Activated T-helper 9 cell treated with anti-CD3 and anti-CD28 coated beads, Interleukin-2, amount 50 U/mL, for 16 hours (primary cell): ENCODE measurements around the gene SLC25A4.

ENCODE experiments used
- DNase-seq: peaks from one replicate; pipeline ENCODE4 v3.0.0-alpha.2; 2020; ENCODE audit warnings: low read depth

Gene SLC25A4

GRCh38 chr4:185120631-185120946, 22.5 kb upstream of the SLC25A4 start:
- no peak for DNase-seq

DNA sequence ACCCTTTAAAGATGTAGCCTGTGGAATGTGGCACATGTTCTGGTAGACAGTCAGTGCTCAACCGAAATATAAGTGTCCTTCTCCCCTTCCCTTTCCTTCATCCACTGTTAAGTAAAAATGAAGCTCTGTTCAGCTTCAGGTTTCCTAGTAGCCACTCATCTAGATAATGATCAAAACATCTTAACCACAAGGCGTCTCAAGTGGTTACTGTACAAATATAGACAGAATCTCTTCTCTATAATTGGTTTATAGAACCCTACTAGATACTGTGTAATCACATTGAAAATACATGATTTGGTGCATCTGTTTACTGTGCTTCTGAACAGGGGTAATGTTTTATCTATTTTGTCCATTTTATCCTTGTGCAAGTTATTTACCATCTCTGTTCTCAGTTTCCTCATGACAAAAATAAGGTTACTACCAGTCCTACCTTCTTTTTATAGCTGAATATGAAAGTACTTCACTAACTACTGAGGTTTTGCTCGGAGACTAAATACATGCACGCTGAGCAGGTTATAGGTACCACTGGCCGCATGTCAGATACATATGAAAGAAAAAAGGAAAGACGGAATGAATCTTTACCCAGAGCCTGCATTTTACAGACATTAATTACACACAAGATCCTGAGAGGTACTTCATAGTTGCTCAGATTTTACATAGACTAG, 20.3 kb upstream of the SLC25A4 start:
- DNase-seq: no peak

- DNase-seq: no peak
Measured at GRCh38 chr4:185124006-185124405, 19.1 kb upstream of the SLC25A4 start.

GRCh38 chr4:185127021-185127925, 15.8 kb upstream of the SLC25A4 start:
- no peak for DNase-seq

GRCh38 chr4:185128272-185129119, 14.6 kb upstream of the SLC25A4 start:
- DNase-seq: no peak

- no peak for DNase-seq
Measured at GRCh38 chr4:185134307-185134869, 8.7 kb upstream of the SLC25A4 start.

DNA sequence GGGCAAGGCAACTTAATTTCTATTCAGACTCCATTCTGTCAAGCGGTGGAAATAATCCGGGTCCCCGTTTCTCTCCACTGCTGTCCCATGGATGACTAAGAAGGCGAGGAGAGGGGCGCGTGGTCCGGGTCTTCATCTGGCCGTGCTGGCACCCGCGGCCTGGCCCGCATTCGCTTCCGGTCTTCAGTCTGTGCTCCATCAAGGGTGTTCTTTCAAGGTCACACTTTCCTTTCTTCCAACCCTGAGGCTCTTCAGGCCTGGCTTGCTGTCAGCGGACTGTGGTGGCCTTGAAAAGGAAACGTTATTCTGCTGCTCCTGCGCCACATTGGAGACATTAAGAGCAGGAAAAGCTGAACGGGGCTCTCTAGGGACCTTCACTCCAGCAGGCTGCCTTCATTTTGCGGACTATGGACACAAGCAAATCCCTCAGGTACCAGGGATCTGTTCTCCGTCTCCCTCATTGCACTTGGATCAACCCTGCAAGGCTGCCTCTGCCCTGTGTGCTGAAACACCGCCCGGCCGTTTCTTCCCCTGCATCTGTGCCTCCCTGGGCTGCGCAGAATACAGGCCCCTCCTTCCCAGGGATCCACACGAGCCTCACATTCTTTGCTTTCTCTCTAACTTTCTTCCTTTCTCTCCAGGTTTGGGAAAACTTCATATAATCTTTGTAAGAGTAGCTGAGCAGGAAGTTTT, 5.7 kb upstream of the SLC25A4 start:
- DNase-seq: no peak

GRCh38 chr4:185138161-185138560, 4.9 kb upstream of the SLC25A4 start:
- no peak for DNase-seq

GRCh38 chr4:185139736-185140135, 3.3 kb upstream of the SLC25A4 start:
- no peak for DNase-seq

DNA sequence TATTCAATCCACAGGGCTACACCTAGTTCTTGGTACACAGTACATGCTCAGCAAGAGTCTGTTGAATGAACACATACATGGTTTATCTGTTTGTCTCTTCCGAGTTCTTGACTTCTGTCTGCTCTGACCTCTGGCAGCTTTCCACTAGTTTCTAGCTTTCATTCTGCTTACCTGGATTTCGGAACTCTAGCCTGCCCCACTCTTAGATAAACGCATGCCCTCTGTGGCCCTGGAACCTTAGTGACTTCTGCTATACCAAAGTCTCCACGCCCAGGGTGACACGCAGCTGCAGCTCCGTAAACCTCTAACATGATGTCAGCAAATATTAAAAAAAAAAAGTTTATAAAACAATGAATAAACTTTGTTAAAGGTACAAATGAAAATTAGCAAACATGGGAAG, 1.3 kb upstream of the SLC25A4 start:
- no peak for DNase-seq

DNA sequence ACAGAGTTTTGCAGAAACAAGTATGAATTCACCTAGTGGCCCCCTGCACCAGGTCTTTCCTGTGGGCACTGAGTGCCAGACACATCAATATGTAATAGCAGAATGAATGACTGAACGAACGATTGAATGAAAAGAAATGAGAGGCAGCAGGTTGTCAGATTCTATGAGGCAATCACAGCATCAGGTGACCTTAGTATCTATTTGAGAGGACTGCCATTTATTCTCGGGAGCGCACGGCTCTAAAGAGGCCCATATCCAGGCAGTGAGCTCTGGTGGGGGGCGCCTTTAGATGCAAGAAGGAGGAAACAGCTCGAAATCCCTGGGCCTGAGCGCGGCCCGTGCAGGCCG, 528 bp upstream of the SLC25A4 start:
- no peak for DNase-seq

- no peak for DNase-seq
Measured at GRCh38 chr4:185143601-185143969, 519 bp downstream of the SLC25A4 start.

- no peak for DNase-seq
Measured at GRCh38 chr4:185144601-185145240, 1.7 kb downstream of the SLC25A4 start.

DNA sequence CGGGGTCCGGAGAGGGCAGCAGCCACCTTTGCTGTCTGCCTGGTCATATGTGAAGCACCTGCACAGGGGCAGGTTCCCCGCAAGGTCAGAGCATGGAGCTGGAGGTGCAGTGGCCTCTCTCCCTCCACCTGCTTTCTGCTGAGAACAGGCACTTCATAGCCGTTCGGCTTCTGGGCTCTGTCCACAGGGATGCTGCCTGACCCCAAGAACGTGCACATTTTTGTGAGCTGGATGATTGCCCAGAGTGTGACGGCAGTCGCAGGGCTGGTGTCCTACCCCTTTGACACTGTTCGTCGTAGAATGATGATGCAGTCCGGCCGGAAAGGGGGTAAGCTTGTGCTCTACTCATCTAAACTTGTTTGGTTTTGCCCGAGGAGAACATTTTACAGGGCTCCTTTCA, 2.5 kb downstream of the SLC25A4 start:
- DNase-seq: no peak

DNA sequence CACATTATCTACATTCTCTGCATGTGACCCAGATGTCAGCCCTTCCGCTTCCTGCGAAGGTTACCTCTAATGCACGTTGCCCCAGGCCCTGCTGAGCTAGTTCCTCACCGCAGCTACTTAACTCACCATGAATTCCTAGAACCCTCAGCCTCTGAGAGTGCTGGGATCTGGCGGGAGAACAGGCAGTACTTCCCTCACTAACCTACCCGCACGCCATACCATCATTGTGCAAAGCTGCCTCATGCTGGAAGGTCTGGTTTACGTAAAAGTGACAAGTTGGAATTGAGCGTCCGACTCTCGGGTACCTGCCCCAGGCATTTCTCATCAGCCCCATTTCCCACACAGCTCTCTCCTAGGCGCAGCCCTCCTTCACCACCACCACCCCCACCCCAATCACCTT, 6.3 kb downstream of the SLC25A4 start:
- no peak for DNase-seq

DNA sequence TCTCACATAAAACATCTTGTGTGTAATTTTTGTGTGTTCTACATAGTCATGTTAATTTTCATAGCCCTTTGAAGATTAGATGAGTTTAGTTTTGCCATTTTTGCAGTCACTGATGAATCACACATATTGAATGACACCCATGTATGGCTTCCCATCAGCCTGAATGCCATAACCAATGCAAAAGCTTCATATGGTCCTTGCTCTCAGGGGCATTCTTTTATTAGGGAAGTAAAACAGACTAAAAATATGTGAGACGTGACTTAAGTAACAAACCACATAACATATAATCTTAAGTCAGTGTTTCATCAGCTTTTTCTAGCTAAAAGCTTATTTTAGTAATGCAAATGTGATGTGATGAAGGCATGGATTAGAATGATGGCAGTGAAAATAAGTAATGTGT, 8.2 kb downstream of the SLC25A4 start:
- DNase-seq: no peak

DNA sequence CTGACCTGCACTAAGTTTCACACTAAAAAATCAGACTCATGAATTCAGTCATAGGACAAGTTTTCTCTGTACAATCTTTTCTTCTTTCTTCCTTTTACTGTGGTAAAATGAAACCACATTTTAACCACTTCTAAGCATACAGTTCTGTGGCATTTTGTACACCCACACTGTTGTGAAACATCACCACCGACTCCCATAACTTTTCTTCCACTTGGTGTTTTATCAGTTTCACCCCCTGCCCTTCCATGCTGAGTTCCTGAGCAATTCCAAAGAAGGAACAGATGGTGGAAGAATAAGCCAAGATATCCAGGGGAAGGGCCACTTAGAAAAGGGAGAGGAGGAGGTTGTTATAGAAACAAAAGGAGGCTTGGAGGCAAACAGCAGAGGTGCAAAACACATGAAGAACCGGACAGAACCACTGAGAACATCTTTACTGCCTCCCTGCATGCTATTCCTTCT, 22.6 kb downstream of the SLC25A4 start:
- DNase-seq: no peak

GRCh38 chr4:185167234-185167633, 24.2 kb downstream of the SLC25A4 start:
- DNase-seq: no peak

- no peak for DNase-seq
Measured at GRCh38 chr4:185171373-185172071, 28.5 kb downstream of the SLC25A4 start.

- DNase-seq: no peak
Measured at GRCh38 chr4:185179488-185179887, 36.4 kb downstream of the SLC25A4 start.

GRCh38 chr4:185182239-185182638, 39.2 kb downstream of the SLC25A4 start:
- DNase-seq: no peak
